HG03103 (cell line): ENCODE data around the gene SBSN.
"Not testable (repeated sequence)": the region's sequence is repeated elsewhere in the genome, so short reads cannot be mapped to it uniquely, and the experiment has no call there.

Experiments
- ATAC-seq: cut with Tn5 transposase; IDR thresholded peaks from one replicate; pipeline ENCODE4 v1.9.1; 2021; ENCODE audit warnings: low read depth; ENCODE audit not compliant: unreplicated experiment

Gene SBSN

DNA sequence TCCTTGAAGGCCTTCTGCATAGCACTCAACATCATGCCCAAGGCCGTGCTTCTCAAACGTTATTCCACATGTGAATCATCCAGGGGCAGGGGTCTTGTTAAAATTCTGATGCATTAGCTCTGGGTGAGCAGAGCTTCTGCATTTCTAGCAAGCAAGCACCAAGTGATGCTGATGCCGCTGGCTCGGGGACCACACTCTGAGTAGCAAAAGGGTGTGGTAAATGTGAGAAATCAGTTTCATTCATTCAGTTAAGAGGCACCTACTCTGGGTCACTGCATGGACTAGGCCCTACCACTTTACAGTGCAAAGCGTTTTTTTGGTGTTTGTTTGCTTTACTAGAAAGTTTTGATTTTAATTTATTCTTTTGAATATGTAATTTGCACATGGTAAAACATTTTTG lies 45.0 kb downstream of the SBSN start:
- ATAC-seq: no peak

DNA sequence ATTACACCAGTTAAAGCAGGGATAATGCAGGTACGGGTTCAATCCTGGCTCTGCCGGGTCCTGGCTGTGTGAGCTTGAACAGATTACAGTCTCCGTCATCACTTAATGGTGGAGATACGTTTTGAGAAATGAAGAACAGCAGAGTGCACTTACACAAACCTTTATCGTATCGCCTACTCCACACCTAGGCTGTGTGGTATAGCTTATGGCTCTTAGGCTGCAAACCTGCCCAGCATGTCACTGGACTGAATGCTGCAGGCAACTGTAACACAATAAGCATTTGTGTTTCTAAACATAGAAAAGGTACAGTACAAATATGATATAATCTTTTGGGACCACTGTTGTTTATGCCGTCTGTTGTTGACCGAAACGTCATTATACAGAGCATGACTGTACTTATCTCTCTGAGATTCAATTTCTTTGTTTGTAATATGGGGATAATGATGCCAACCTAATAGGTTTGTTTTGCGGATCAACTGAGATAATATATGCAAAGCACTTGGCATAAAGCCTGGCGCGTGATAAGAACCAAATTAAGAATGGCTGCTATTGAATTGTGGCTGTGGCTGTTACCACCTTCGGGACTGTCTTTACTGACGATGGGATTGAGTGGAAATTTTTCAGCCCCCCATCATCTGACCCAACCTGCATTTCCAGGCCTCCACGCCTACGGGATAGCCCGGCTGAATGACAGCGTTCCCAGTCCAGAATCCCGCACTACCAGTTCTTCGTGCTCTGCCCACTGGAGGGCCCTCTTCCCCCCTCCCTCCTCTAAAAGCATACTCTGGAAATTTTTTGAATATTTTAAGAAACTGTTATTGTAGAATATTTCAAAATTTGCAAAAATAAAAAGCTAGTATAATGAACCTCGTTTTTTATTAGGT lies 49.1 kb downstream of the SBSN start:
- no peak for ATAC-seq

DNA sequence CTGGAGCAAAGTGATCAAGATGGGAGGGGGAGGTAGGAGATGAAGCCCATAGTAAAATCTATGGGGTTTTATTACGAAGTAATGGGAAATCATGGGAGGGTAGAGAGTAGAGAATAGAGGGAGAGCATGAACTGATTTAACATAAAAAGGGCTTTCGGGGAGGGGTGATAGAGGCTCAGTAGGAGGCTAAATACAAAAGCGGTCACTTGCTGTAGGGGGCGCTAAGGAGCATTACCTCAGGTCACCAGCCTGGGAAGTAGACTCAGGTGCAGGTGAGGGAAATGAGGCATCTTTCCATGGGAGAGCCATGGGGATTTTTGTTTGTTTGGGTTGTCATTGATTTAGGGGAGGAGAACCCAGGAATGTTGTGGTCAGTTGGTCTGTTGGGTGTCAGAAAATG lies 52.0 kb downstream of the SBSN start:
- ATAC-seq: no peak

DNA sequence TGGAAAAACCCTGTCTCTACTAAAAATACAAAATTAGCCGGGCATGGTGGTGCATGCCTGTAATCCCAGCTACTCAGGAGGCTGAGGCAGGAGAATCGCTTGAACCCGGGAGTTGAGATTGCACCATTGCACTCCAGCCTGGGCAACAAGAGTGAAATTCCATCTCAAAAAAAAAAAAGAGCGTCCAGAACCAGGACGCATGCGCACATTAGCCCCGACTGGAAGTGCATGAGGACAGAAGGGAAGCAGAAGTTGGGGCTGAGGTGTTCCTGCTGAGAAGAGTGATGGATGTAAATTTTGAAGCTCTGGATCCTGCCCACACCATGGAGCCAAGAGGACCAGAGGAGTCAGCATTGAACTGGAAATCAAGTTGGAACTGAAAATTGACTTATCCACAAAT lies 53.5 kb downstream of the SBSN start:
- not testable (repeated sequence) for ATAC-seq

DNA sequence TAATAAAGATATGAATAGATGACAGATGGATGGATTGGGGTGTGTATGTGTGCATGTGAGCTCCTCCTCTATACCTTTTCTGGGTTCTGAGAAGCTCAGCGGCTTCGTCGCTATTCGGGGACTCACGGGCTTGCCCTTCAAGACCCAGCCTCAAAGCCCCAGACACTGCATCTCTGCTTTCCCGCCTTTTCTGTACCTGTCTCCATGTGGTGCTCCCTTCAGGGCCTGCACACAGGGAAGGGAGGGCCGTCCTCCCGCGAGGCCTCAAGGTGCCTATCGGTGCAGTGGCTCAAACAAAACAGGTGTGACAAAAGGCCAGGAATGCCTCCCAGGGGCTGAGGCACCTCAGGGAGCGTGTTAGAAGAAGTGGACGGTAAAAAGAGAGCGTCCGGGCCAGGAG lies 54.0 kb downstream of the SBSN start:
- ATAC-seq: no peak
